GM12801 (cell line): Measurements from ENCODE around the gene ADAM8.

Experiments
- CTCF ChIP-seq: IDR thresholded peaks from one replicate; pipeline ENCODE4 v1.5.1; 2011; ENCODE audit warnings: control low read depth; ENCODE audit not compliant: insufficient read length; ENCODE audit errors: extremely low read depth

ADAM8 gene

GRCh38 chr10:133241501-133242205 lies 35.0 kb downstream of the ADAM8 start:
- TF ChIP-seq CTCF, result no peak

GRCh38 chr10:133239990-133240389 lies 36.7 kb downstream of the ADAM8 start:
- no peak for TF ChIP-seq CTCF

- no peak for TF ChIP-seq CTCF
Measured at GRCh38 chr10:133238466-133238804, 38.2 kb downstream of the ADAM8 start.

- no peak for TF ChIP-seq CTCF
Measured at GRCh38 chr10:133237588-133238465, 38.8 kb downstream of the ADAM8 start, which contains the start of gene VENTX. Gene VENTX (plus strand): TSS chr10:133237855. CDS start chr10:133237915, 60 bp downstream.

GRCh38 chr10:133237241-133237587 lies 39.5 kb downstream of the ADAM8 start:
- no peak for TF ChIP-seq CTCF

- TF ChIP-seq CTCF, result no peak
Measured at GRCh38 chr10:133236401-133237240, 40.0 kb downstream of the ADAM8 start.

GRCh38 chr10:133235932-133236331 lies 40.7 kb downstream of the ADAM8 start:
- TF ChIP-seq CTCF, result no peak
